ENCODE data around the gene USP49.

The USP49 gene

GRCh38 chr6:41939176-41939847 is 44.1 kb upstream of the USP49 start (continued):
- peak; percentile 91 for TF ChIP-seq ZNF398 (tag by site-specific recombination; IDR thresholded peaks at IDR 0.05)
- TF ChIP-seq ZNF423 (tag by site-specific recombination; IDR thresholded peaks at IDR 0.05): no peak
- TF ChIP-seq SCRT2 (tag by site-specific recombination; IDR thresholded peaks at IDR 0.05): no peak
- TF ChIP-seq ZNF660 (tag by site-specific recombination; IDR thresholded peaks at IDR 0.05): no peak
- TF ChIP-seq ZNF555 (tag by site-specific recombination; conservative IDR thresholded peaks at IDR 0.05): no peak
- no peak for TF ChIP-seq ZSCAN5A (tag by site-specific recombination; IDR thresholded peaks at IDR 0.05)
- 0 out of 2 replicates have a peak, but pooled peaks have one; percentile 34 for TF ChIP-seq ZEB2 (tag by site-specific recombination; IDR thresholded peaks at IDR 0.05)
- TF ChIP-seq PRDM10 (tag by site-specific recombination; IDR thresholded peaks at IDR 0.05): no peak
- no peak for TF ChIP-seq ZBTB6 (tag by site-specific recombination; IDR thresholded peaks at IDR 0.05)
- TF ChIP-seq ZBTB8A (tag by site-specific recombination; IDR thresholded peaks at IDR 0.05): no peak
- no peak for TF ChIP-seq ZBTB26 (tag by site-specific recombination; optimal IDR thresholded peaks at IDR 0.05)
- TF ChIP-seq SETDB1 (IDR thresholded peaks at IDR 0.05; ENCODE audit: insufficient read length, low read length): no peak
- TF ChIP-seq ZNF529 (tag by site-specific recombination; IDR thresholded peaks at IDR 0.05; ENCODE audit: insufficient replicate concordance): no peak
- no peak for TF ChIP-seq RBAK (tag by site-specific recombination; IDR thresholded peaks at IDR 0.05)
- TF ChIP-seq ZNF335 (tag by site-specific recombination; conservative IDR thresholded peaks at IDR 0.05): no peak
- no peak for TF ChIP-seq ZNF585B (tag by site-specific recombination; IDR thresholded peaks at IDR 0.05)
- TF ChIP-seq ZNF449 (tag by site-specific recombination; IDR thresholded peaks at IDR 0.05): no peak
- TF ChIP-seq ZNF626 (tag by site-specific recombination; IDR thresholded peaks at IDR 0.05): no peak
- TF ChIP-seq ZNF664 (tag by site-specific recombination; IDR thresholded peaks at IDR 0.05): no peak
- no peak for TF ChIP-seq ZNF391 (tag by site-specific recombination; IDR thresholded peaks at IDR 0.05; ENCODE audit: borderline replicate concordance, low read depth)
- no peak for TF ChIP-seq MZF1 (tag by site-specific recombination; IDR thresholded peaks at IDR 0.05; ENCODE audit: borderline replicate concordance)
- TF ChIP-seq ZIC2 (tag by site-specific recombination; IDR thresholded peaks at IDR 0.05): peak; percentile 91
- no peak for TF ChIP-seq ZNF704 (tag by site-specific recombination; IDR thresholded peaks at IDR 0.05)
- TF ChIP-seq ZNF133 (tag by site-specific recombination; IDR thresholded peaks at IDR 0.05): no peak
- TF ChIP-seq SP2 (tag by site-specific recombination; IDR thresholded peaks at IDR 0.05): peak; percentile 74
- no peak for TF ChIP-seq ZBTB7A (tag by site-specific recombination; IDR thresholded peaks at IDR 0.05; ENCODE audit: low read depth)
- no peak for TF ChIP-seq ZNF114 (tag by site-specific recombination; IDR thresholded peaks at IDR 0.05)
- no peak for TF ChIP-seq ZNF2 (tag by site-specific recombination; IDR thresholded peaks at IDR 0.05)

Data from HEK293 (cell line).